D721Med (cell line): ENCODE data around the gene SPX.
A peak's percentile ranks its signal among the peaks of the same experiment; 100 is the strongest.

Experiments used
- DNase-seq: peaks from one replicate; pipeline ENCODE4 v3.0.0; 2011; ENCODE audit warnings: low spot score; ENCODE audit not compliant: insufficient read length
- FAIRE-seq: peaks from 2 replicates; lab custom pipeline; 2011; peaks lifted over from hg19 to GRCh38; lab: Jason Lieb, UNC
- TF ChIP-seq, protein P1 (sequence below): IDR thresholded peaks from 2 replicates; pipeline ENCODE4 v1.5.1; 2012; ENCODE audit warnings: mild to moderate bottlenecking, control low read depth; ENCODE audit not compliant: insufficient read depth; ENCODE audit errors: missing control alignments

The SPX gene

DNA sequence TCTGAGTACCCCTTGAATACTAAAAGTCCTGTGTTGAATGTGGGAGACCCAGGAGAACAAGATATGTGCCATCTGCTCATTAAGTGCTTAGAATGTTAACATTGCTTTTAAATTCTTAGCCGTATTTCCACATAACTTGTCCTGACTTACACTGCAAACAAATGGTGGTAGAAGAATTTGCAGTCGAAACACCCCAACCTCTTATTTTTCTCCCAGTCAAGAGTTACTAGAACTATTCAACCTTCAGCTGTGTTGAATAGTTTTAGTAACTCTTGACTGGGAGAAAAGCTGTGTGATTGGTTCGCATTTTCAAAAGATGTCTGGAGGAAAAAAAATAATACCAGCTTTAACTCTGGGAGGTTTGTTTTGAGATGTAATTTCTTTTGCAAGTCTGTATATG lies 7.6 kb upstream of the SPX start:
- DNase-seq (no peak), FAIRE-seq (no peak)
- TF ChIP-seq, protein P1, sequence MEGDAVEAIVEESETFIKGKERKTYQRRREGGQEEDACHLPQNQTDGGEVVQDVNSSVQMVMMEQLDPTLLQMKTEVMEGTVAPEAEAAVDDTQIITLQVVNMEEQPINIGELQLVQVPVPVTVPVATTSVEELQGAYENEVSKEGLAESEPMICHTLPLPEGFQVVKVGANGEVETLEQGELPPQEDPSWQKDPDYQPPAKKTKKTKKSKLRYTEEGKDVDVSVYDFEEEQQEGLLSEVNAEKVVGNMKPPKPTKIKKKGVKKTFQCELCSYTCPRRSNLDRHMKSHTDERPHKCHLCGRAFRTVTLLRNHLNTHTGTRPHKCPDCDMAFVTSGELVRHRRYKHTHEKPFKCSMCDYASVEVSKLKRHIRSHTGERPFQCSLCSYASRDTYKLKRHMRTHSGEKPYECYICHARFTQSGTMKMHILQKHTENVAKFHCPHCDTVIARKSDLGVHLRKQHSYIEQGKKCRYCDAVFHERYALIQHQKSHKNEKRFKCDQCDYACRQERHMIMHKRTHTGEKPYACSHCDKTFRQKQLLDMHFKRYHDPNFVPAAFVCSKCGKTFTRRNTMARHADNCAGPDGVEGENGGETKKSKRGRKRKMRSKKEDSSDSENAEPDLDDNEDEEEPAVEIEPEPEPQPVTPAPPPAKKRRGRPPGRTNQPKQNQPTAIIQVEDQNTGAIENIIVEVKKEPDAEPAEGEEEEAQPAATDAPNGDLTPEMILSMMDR: no peak

DNA sequence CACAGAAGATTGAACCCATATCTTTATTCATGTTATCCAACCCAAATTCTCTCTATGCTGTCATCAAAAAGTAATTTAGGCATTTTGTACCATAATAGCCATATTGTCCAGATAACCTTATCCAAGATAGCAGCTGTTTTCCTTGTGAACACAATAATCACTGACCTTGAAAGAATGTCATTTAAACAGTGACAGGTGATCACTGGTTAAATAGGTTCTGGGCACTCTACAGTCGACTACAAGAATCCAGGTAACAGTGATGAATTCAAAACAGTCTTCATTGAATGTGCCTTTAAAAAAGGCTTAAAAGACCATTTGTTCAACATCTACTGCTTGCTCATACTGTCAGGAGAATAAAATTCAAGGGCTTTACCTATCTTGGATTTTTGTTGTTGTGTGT lies 4.6 kb upstream of the SPX start:
- TF ChIP-seq, protein P1: no peak
- no peak for FAIRE-seq
- DNase-seq: no peak

DNA sequence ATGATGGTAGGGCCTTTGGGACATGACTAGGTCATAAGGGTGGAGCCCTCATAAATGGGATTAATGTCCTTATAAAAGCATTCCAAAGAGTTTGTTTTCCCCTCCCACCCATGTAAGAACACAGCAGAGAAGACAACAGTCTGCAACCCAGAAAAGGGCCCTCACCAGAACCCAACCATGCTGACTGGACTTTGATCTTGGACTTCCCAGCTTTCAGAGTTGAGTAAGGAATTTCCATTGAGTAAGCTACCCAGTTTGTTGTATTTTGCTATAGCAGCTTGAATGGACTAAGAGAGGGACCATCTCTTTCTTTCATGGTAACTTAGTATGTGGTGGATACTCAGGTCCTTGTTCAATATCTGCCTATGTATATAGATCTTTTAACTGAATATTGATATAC lies 2.9 kb upstream of the SPX start:
- TF ChIP-seq, protein P1: no peak
- FAIRE-seq: no peak
- DNase-seq: no peak

DNA sequence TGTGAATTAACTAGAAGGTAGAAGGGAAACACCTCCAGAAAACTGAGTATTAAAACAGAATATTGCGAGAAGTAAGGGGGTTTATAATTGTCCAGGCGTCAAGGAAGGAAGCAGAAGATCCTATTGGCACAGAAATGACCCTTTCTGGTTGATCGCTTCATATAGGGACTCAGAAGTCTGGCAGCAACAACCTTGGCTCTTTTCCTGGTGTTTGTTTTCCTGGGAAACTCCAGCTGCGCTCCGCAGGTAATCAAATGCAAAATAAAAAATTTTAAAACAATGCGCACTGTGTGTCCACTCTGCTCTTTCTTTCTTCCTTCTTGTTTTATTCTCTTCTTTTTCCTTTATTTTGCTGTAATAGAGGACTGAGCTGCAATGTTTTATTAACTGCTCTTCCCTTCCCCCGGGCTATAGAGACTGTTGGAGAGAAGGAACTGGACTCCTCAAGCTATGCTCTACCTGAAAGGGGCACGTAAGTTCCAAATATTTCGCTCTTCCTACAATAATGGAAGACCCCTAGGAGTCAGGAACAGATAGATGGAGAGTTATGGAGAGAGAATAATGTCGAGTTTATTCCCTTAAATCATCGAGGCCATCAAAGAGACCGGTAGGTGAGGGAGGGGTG lies 737 bp downstream of the SPX start:
- FAIRE-seq (no peak), DNase-seq (no peak)
- TF ChIP-seq, protein P1: no peak

DNA sequence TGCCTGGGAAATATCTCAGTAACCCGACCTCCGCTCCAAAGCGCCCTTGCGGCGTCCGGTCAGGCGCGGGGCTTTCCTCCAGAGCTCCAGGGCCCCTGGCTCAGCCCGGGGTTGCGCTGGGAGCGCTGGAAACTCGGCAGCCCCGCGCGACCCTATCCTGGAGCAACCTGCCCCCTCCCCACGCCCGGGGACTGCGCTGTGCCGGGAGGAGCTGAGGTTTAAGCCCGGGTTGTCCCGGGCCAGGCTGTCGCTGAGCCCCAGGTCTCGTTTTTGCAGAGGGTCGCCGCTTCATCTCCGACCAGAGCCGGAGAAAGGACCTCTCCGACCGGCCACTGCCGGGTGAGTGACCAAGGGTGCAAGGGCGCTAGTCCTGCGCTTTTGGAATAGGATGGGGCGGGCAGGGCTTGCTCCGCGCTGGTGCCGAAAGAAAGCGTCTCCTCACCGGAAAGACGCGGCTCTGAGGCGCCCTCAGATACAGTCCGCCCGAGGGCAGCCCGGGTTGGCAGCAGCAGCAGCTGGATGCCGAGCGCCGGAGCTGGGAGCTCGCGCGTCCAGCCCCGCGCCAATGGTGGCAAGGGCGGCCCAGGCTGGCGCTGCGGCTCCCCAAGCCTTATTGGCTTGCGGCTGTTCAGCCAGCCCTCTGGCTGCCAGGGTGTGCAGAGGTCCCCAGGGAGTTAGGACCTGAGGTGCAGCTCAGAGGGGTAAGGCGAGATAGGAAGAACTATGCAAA lies 1.5 kb downstream of the SPX start:
- TF ChIP-seq, protein P1: no peak
- FAIRE-seq (no peak), DNase-seq (peak; percentile 43)

DNA sequence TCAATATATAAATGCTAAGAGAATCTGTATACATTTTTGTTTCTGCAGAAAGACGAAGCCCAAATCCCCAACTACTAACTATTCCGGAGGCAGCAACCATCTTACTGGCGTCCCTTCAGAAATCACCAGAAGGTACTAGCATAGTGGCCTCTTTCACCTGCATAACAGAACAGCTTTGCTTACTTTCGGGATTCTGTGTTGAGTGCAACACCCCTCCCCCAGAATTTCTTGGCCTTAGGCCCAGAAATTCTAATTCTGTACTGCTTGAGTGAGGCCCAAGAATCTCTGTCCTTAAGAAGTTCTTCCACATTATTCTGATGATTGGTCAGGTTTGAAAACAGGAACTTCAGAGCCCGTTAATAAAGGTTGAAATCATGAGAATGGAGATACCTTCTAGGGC lies 2.9 kb downstream of the SPX start:
- TF ChIP-seq, protein P1: no peak
- no peak for FAIRE-seq
- DNase-seq: no peak

DNA sequence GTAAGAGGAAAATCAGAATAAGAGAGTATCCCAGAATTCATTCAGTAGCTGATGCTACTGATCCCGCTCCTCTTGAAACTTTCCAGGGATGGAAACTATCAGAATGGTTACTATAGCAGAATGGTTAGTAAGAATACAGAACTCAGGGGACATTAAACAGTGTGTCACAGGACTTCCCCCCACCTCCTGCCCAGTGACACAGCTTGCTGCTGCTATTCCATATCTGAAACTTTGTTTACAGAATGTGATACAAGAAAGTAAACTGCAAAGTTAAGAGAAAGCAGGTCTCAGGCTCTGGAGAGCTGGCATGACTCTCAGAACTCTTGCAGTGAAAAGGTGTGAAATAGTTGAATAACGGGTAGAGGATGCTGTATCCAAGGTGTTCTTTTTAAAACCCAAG lies 3.4 kb downstream of the SPX start:
- TF ChIP-seq, protein P1: no peak
- no peak for DNase-seq
- FAIRE-seq: no peak
